ENCODE data around the gene CYP3A7.
"Not testable (repeated sequence)": the region's sequence is repeated elsewhere in the genome, so short reads cannot be mapped to it uniquely, and the experiment has no call there.

- TF ChIP-seq POLR2A, TAF1, POLR2AphosphoS5, POU2F2 (IDR thresholded peaks at IDR 0.05; ENCODE audit: low read depth, low read length): not testable (repeated sequence)
Measured at GRCh38 chr7:99698867-99699730, 35.9 kb downstream of the CYP3A7 start.
